Measurements from ENCODE around the gene MDC1.

MDC1 gene

DNA sequence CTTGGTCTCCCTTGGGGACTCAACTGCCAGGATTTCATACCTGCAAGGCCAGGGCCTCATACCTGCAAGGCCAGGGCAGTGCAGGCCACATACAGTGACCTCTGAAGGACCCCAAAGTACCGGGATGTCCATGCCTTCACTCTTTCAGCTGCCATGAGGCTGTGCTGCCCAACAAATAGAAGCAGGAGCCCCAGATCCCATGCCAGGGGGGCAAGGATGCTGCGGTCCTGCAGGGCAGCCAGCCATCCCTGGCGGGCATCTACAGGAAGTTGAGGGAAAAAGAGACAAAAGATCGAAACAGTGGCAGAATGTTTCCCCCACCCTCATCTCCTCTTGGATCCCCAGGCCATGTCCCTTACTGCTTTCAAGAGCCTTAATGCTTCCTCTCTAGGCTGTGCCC lies 27.1 kb downstream of the MDC1 start:
- peaks cover 14% of the 10 kb centered on the region for H3K79me2 ChIP-seq (ENCODE audit: low read length)
- H4K20me1 ChIP-seq (ENCODE audit: insufficient read depth, low read length), result no peaks in the 10 kb centered on the region
- peak overlapping the region; percentile 87 for H3K4me2 ChIP-seq (ENCODE audit: low read length)
- H2AFZ ChIP-seq (ENCODE audit: low read depth, low read length), result no peak overlapping the region
- no peaks in the 10 kb centered on the region for H3K36me3 ChIP-seq (replicated peaks; ENCODE audit: low read depth, low read length)
- no peak for TF ChIP-seq EZH2phosphoT487 (IDR thresholded peaks at IDR 0.05; ENCODE audit: low read depth)
- TF ChIP-seq, protein P1, sequence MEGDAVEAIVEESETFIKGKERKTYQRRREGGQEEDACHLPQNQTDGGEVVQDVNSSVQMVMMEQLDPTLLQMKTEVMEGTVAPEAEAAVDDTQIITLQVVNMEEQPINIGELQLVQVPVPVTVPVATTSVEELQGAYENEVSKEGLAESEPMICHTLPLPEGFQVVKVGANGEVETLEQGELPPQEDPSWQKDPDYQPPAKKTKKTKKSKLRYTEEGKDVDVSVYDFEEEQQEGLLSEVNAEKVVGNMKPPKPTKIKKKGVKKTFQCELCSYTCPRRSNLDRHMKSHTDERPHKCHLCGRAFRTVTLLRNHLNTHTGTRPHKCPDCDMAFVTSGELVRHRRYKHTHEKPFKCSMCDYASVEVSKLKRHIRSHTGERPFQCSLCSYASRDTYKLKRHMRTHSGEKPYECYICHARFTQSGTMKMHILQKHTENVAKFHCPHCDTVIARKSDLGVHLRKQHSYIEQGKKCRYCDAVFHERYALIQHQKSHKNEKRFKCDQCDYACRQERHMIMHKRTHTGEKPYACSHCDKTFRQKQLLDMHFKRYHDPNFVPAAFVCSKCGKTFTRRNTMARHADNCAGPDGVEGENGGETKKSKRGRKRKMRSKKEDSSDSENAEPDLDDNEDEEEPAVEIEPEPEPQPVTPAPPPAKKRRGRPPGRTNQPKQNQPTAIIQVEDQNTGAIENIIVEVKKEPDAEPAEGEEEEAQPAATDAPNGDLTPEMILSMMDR (IDR thresholded peaks at IDR 0.05; ENCODE audit: low read depth, low read length), result no peak
- peak overlapping the region; percentile 75 for H3K9ac ChIP-seq (ENCODE audit: low read length)
- H3K27me3 ChIP-seq (ENCODE audit: low read depth, low read length), result no peaks in the 10 kb centered on the region
- H3K9me3 ChIP-seq (ENCODE audit: insufficient read depth, low read length), result no peaks in the 10 kb centered on the region
- peaks cover 28% of the 10 kb centered on the region for H3K4me1 ChIP-seq (ENCODE audit: low read length)
- peak overlapping the region; percentile 94 for H3K4me3 ChIP-seq (ENCODE audit: low read length)
- H3K27ac ChIP-seq (ENCODE audit: low read length), result no peak overlapping the region

DNA sequence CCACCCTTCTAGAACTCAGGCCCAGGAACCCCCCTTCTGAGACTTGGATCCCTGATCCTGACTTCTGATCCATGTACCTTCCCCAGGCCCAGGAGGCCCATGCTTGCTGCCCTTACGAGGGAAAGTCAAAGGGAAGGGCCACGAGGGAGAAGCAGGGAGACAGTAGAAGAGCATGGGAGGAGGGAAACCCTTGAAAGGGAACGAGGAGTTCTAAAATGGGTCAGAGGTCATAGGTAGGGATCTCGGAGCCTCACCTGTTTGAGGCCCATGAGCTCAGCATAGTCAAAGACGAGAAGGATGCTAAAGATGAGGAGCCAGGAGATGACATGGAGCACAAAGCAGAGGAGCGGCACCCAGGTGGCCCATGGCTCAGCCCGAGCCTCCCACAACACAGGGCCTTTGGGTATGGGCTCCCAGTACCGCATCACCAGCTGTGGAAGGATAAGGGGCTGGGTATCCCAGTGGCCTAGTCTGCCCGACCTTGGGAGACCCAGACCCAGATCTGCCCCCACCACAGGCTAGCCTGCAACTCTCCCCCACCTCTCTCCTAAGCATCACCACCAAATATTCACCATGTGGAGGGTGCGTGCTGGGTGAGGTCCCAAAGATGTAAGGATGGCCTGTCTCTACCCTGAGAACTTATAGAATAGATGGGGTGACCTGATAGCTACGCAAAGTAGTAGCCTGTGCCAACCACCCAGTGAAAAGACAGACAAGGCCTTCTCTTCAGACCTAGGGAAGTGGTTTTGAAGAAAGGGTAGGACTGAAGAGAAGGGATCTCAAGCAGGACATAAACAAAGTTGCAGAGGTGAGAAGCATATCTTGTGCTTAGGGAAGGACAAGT lies 27.8 kb downstream of the MDC1 start:
- H3K27ac ChIP-seq (ENCODE audit: low read length), result no peak overlapping the region
- peaks cover 22% of the 10 kb centered on the region for H3K79me2 ChIP-seq (ENCODE audit: low read length)
- TF ChIP-seq, protein P1 (IDR thresholded peaks at IDR 0.05; ENCODE audit: low read depth, low read length), result no peak
- no peak for TF ChIP-seq EZH2phosphoT487 (IDR thresholded peaks at IDR 0.05; ENCODE audit: low read depth)
- peaks cover 30% of the 10 kb centered on the region for H3K4me1 ChIP-seq (ENCODE audit: low read length)
- no peaks in the 10 kb centered on the region for H3K9me3 ChIP-seq (ENCODE audit: insufficient read depth, low read length)
- H4K20me1 ChIP-seq (ENCODE audit: insufficient read depth, low read length), result no peaks in the 10 kb centered on the region
- H3K4me3 ChIP-seq (ENCODE audit: low read length), result no peak overlapping the region
- H2AFZ ChIP-seq (ENCODE audit: low read depth, low read length), result no peak overlapping the region
- no peaks in the 10 kb centered on the region for H3K36me3 ChIP-seq (replicated peaks; ENCODE audit: low read depth, low read length)
- H3K9ac ChIP-seq (ENCODE audit: low read length), result no peak overlapping the region
- H3K27me3 ChIP-seq (ENCODE audit: low read depth, low read length), result no peaks in the 10 kb centered on the region
- H3K4me2 ChIP-seq (ENCODE audit: low read length), result peak overlapping the region; percentile 87

- Histone ChIP-seq H3K4me2 (ENCODE audit: low read length) (no peak overlapping the region), H2AFZ (ENCODE audit: low read depth, low read length) (no peak overlapping the region), H4K20me1 (ENCODE audit: insufficient read depth, low read length) (no peaks in the 10 kb centered on the region), H3K9ac (ENCODE audit: low read length) (no peak overlapping the region), H3K27ac (ENCODE audit: low read length) (no peak overlapping the region), H3K27me3 (ENCODE audit: low read depth, low read length) (no peaks in the 10 kb centered on the region), H3K4me1 (ENCODE audit: low read length) (peaks cover 30% of the 10 kb centered on the region), H3K9me3 (ENCODE audit: insufficient read depth, low read length) (no peaks in the 10 kb centered on the region), H3K36me3 (replicated peaks; ENCODE audit: low read depth, low read length) (no peaks in the 10 kb centered on the region), H3K79me2 (ENCODE audit: low read length) (peaks cover 28% of the 10 kb centered on the region), H3K4me3 (ENCODE audit: low read length) (no peak overlapping the region)
- TF ChIP-seq, protein P1 (IDR thresholded peaks at IDR 0.05; ENCODE audit: low read depth, low read length), result no peak
- TF ChIP-seq EZH2phosphoT487 (IDR thresholded peaks at IDR 0.05; ENCODE audit: low read depth), result no peak
Observed at GRCh38 chr6:30688569-30688968, 28.5 kb downstream of the MDC1 start.

DNA sequence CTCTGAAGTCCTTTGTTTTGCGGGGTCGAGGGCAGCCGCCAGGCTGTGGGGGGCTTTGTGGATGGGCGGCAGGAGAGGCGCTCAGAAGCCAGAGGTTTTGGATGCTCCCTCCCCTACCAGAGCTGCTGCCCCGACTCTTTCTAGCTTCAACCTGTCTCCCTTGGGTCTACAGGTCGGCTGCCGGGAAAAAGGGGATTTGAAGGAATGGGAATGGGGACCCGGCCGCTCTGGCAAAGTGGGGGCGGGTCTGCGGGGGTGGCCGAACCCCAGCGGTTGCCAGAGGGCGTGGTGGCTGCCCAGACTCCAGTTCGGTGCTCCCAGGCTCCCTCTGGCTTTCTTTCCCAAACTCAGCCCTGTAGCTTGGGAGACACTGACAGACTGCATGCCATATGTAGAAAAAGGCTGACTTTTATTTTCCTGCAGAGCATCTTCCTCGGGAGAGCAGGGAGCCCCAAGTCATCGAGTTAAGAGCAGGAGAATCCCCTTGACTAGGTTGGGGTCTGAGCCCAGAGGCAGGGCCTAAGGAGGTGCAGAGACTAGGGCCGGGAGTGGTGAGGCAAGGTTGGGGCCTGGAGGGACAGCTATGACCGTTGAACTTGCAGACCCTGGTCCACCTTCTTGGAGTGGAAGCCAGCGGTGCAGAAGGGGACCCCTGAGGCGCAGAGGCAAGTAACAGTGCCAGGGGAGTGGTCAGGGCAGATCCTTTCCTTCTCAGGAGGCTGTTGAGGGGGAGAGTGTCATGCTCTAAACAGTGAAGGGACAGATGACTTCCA lies 29.2 kb downstream of the MDC1 start:
- H2AFZ ChIP-seq (ENCODE audit: low read depth, low read length), result no peak overlapping the region
- peak overlapping the region; percentile 90 for H3K4me3 ChIP-seq (ENCODE audit: low read length)
- peak overlapping the region; percentile 75; the same call in 1 of the 2 replicates for H3K27ac ChIP-seq (ENCODE audit: low read length)
- H3K4me2 ChIP-seq (ENCODE audit: low read length), result peak overlapping the region; percentile 100
- H3K79me2 ChIP-seq (ENCODE audit: low read length), result peaks cover 36% of the 10 kb centered on the region
- no peaks in the 10 kb centered on the region for H3K27me3 ChIP-seq (ENCODE audit: low read depth, low read length)
- peaks cover 3% of the 10 kb centered on the region for H3K36me3 ChIP-seq (replicated peaks; ENCODE audit: low read depth, low read length)
- H4K20me1 ChIP-seq (ENCODE audit: insufficient read depth, low read length), result no peaks in the 10 kb centered on the region
- peaks cover 34% of the 10 kb centered on the region for H3K4me1 ChIP-seq (ENCODE audit: low read length)
- peak overlapping the region; percentile 93; the same call in 1 of the 2 replicates for H3K9ac ChIP-seq (ENCODE audit: low read length)
- no peaks in the 10 kb centered on the region for H3K9me3 ChIP-seq (ENCODE audit: insufficient read depth, low read length)
- TF ChIP-seq, protein P1 (IDR thresholded peaks at IDR 0.05; ENCODE audit: low read depth, low read length), result no peak
- no peak for TF ChIP-seq EZH2phosphoT487 (IDR thresholded peaks at IDR 0.05; ENCODE audit: low read depth)

Measured in OCI-LY3 (cell line).